HepG2 (cell line): ENCODE data around the gene POGK. TPM values are rescaled to one million over a fixed set of nuclear protein-coding genes. Genes with fewer than 3 reads are reported as not detected.

ENCODE experiments used
- BCL3 ChIP-seq: sonication (generic); formaldehyde crosslinking; IDR thresholded peaks from 2 replicates; pipeline ENCODE4 v1.5.1; 2020; ENCODE audit warnings: mild to moderate bottlenecking, missing genetic modification reagents, moderate library complexity
- HMGA1 ChIP-seq: sonication (generic); formaldehyde crosslinking; conservative IDR thresholded peaks from 2 replicates; pipeline ENCODE4 v1.4.0; 2020; ENCODE audit warnings: missing genetic modification reagents
- KLF11 ChIP-seq: IDR thresholded peaks from 2 replicates; pipeline ENCODE4 v1.6.1; 2016; ENCODE audit warnings: missing compliant biosample characterization
- KLF9 ChIP-seq: IDR thresholded peaks from 2 replicates; pipeline ENCODE4 v1.6.1; 2016; ENCODE audit warnings: low read depth
- KMT2A ChIP-seq: sonication (generic); formaldehyde crosslinking; IDR thresholded peaks from 2 replicates; pipeline ENCODE4 v1.4.0; 2020; ENCODE audit warnings: missing genetic modification reagents
- PHF21A ChIP-seq: sonication (generic); formaldehyde crosslinking; IDR thresholded peaks from 2 replicates; pipeline ENCODE4 v1.5.0; 2020; ENCODE audit warnings: mild to moderate bottlenecking, missing genetic modification reagents
- SPEN ChIP-seq: sonication (generic); formaldehyde crosslinking; IDR thresholded peaks from 2 replicates; pipeline ENCODE4 v1.5.1; 2020; ENCODE audit warnings: low read depth, mild to moderate bottlenecking, missing genetic modification reagents
- ZNF282 ChIP-seq: fragments of 450-650 bp; IDR thresholded peaks from 2 replicates; pipeline ENCODE4 v1.6.1; 2018; ENCODE audit not compliant: partially characterized antibody
- ZNF333 ChIP-seq: sonication (generic); formaldehyde crosslinking; IDR thresholded peaks from 2 replicates; pipeline ENCODE4 v1.4.0; 2020; ENCODE audit warnings: mild to moderate bottlenecking, missing genetic modification reagents, borderline replicate concordance
- ZNF543 ChIP-seq: sonication (generic); formaldehyde crosslinking; IDR thresholded peaks from 2 replicates; pipeline ENCODE4 v1.4.0; 2020; ENCODE audit warnings: mild to moderate bottlenecking, missing genetic modification reagents
- ZNF567 ChIP-seq: sonication (generic); formaldehyde crosslinking; IDR thresholded peaks from 2 replicates; pipeline ENCODE4 v1.8.1; 2023; ENCODE audit warnings: mild to moderate bottlenecking, missing genetic modification reagents, borderline replicate concordance
- ZNF607 ChIP-seq: sonication (generic); formaldehyde crosslinking; IDR thresholded peaks from 2 replicates; pipeline ENCODE4 v1.5.1; 2020; ENCODE audit warnings: missing genetic modification reagents, mild to moderate bottlenecking, borderline replicate concordance
- ZNF660 ChIP-seq: sonication (generic); formaldehyde crosslinking; IDR thresholded peaks from 2 replicates; pipeline ENCODE4 v1.5.1; 2020; ENCODE audit warnings: mild to moderate bottlenecking, low read depth, missing genetic modification reagents, borderline replicate concordance
- ZNF709 ChIP-seq: sonication (generic); formaldehyde crosslinking; IDR thresholded peaks from 2 replicates; pipeline ENCODE4 v1.5.0; 2020; ENCODE audit warnings: mild to moderate bottlenecking, missing genetic modification reagents
- polyA plus RNA-seq, 8 experiments: library from polyadenylated mRNA; depleted of rRNA in 3 of 8; stranded (reverse) in 7 of 8; unstranded in 1 of 8; fragments of >200 nt; fragmentation: Illumina TruSeq in 4 of 8; extraction: Trizol in 4 of 8; gene quantifications; 2 replicates each; pipeline versions ENCODE4 v1.2.1 to v1.2.3, GENCODE V29; 2011 to 2016; ENCODE audit warnings: low read depth in 4 of 8, missing spikeins in 1 of 8, mixed read lengths in 1 of 8; ENCODE audit not compliant: insufficient read depth in 1 of 8
- total RNA-seq, 5 experiments: library from RNA; depleted of rRNA; stranded (reverse); fragments of >200 nt; fragmentation: Illumina TruSeq; extraction: Trizol; gene quantifications; 2 replicates each; pipeline ENCODE4 v1.2.3, GENCODE V29; 2016; ENCODE audit warnings: low read depth in 1 of 5
- TF ChIP-seq, protein P1 (sequence below): sonication (generic); formaldehyde crosslinking; IDR thresholded peaks from 2 replicates; pipeline ENCODE4 v1.5.0; 2020; ENCODE audit warnings: mild to moderate bottlenecking, missing genetic modification reagents, borderline replicate concordance
- TF ChIP-seq, protein P2 (sequence below): sonication (generic); formaldehyde crosslinking; IDR thresholded peaks from 2 replicates; pipeline ENCODE4 v1.5.1; 2020; ENCODE audit warnings: mild to moderate bottlenecking, missing genetic modification reagents, moderate library complexity
- TF ChIP-seq, protein P3 (sequence below): sonication (generic); formaldehyde crosslinking; IDR thresholded peaks from 2 replicates; pipeline ENCODE4 v1.4.0; 2020; ENCODE audit warnings: missing genetic modification reagents, borderline replicate concordance

The POGK gene
- total and polyA plus RNA-seq, 2 of the 13 experiments (the other 11 are each of a cell fraction or from before 2014, with no cell fraction given): 4.8 to 16.2 TPM

GRCh38 chr1:166838766-166839599, at the start of gene POGK (continued):
- TF ChIP-seq, protein P1, sequence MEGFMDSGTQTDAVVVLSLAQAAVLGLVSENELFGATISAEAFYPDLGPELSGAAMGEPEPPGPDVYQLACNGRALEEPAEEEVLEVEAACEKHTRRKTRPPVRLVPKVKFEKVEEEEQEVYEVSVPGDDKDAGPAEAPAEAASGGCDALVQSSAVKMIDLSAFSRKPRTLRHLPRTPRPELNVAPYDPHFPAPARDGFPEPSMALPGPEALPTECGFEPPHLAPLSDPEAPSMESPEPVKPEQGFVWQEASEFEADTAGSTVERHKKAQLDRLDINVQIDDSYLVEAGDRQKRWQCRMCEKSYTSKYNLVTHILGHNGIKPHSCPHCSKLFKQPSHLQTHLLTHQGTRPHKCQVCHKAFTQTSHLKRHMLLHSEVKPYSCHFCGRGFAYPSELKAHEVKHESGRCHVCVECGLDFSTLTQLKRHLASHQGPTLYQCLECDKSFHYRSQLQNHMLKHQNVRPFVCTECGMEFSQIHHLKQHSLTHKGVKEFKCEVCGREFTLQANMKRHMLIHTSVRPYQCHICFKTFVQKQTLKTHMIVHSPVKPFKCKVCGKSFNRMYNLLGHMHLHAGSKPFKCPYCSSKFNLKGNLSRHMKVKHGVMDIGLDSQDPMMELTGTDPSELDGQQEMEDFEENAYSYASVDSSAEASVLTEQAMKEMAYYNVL (CRISPR knock-in tag): peak; percentile 38; the same call in 1 of the 2 replicates
- TF ChIP-seq, protein P2, sequence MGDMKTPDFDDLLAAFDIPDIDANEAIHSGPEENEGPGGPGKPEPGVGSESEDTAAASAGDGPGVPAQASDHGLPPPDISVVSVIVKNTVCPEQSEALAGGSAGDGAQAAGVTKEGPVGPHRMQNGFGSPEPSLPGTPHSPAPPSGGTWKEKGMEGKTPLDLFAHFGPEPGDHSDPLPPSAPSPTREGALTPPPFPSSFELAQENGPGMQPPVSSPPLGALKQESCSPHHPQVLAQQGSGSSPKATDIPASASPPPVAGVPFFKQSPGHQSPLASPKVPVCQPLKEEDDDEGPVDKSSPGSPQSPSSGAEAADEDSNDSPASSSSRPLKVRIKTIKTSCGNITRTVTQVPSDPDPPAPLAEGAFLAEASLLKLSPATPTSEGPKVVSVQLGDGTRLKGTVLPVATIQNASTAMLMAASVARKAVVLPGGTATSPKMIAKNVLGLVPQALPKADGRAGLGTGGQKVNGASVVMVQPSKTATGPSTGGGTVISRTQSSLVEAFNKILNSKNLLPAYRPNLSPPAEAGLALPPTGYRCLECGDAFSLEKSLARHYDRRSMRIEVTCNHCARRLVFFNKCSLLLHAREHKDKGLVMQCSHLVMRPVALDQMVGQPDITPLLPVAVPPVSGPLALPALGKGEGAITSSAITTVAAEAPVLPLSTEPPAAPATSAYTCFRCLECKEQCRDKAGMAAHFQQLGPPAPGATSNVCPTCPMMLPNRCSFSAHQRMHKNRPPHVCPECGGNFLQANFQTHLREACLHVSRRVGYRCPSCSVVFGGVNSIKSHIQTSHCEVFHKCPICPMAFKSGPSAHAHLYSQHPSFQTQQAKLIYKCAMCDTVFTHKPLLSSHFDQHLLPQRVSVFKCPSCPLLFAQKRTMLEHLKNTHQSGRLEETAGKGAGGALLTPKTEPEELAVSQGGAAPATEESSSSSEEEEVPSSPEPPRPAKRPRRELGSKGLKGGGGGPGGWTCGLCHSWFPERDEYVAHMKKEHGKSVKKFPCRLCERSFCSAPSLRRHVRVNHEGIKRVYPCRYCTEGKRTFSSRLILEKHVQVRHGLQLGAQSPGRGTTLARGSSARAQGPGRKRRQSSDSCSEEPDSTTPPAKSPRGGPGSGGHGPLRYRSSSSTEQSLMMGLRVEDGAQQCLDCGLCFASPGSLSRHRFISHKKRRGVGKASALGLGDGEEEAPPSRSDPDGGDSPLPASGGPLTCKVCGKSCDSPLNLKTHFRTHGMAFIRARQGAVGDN (CRISPR knock-in tag): peak; percentile 98
- no peak for TF ChIP-seq HMGA1 (CRISPR knock-in tag)
- TF ChIP-seq ZNF282: no peak
- TF ChIP-seq SPEN (CRISPR knock-in tag): peak; percentile 76; the same call in 1 of the 2 replicates
- TF ChIP-seq ZNF709: peak; percentile 95; the same call in 1 of the 2 replicates
- 0 out of 2 replicates have a peak, but pooled peaks have one; percentile 51 for TF ChIP-seq KLF11 (CRISPR knock-in tag)
- 0 out of 2 replicates have a peak, but pooled peaks have one; percentile 58 for TF ChIP-seq ZNF567 (CRISPR knock-in tag)
- no peak; the same call in 1 of the 2 replicates for TF ChIP-seq KMT2A (CRISPR knock-in tag)
- TF ChIP-seq PHF21A (CRISPR knock-in tag): peak; percentile 71; the same call in 1 of the 2 replicates
- TF ChIP-seq, protein P3, sequence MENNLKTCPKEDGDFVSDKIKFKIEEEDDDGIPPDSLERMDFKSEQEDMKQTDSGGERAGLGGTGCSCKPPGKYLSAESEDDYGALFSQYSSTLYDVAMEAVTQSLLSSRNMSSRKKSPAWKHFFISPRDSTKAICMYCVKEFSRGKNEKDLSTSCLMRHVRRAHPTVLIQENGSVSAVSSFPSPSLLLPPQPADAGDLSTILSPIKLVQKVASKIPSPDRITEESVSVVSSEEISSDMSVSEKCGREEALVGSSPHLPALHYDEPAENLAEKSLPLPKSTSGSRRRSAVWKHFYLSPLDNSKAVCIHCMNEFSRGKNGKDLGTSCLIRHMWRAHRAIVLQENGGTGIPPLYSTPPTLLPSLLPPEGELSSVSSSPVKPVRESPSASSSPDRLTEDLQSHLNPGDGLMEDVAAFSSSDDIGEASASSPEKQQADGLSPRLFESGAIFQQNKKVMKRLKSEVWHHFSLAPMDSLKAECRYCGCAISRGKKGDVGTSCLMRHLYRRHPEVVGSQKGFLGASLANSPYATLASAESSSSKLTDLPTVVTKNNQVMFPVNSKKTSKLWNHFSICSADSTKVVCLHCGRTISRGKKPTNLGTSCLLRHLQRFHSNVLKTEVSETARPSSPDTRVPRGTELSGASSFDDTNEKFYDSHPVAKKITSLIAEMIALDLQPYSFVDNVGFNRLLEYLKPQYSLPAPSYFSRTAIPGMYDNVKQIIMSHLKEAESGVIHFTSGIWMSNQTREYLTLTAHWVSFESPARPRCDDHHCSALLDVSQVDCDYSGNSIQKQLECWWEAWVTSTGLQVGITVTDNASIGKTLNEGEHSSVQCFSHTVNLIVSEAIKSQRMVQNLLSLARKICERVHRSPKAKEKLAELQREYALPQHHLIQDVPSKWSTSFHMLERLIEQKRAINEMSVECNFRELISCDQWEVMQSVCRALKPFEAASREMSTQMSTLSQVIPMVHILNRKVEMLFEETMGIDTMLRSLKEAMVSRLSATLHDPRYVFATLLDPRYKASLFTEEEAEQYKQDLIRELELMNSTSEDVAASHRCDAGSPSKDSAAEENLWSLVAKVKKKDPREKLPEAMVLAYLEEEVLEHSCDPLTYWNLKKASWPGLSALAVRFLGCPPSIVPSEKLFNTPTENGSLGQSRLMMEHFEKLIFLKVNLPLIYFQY: peak; percentile 85
- TF ChIP-seq ZNF660 (CRISPR knock-in tag): no peak
- TF ChIP-seq BCL3 (CRISPR knock-in tag): peak; percentile 95
- 0 out of 2 replicates have a peak, but pooled peaks have one; percentile 46 for TF ChIP-seq KLF9 (CRISPR knock-in tag)
- peak; percentile 32; the same call in 1 of the 2 replicates for TF ChIP-seq ZNF543 (CRISPR knock-in tag)
- TF ChIP-seq ZNF333 (CRISPR knock-in tag): 0 out of 2 replicates have a peak, but pooled peaks have one; percentile 73
- TF ChIP-seq ZNF607 (CRISPR knock-in tag): peak; percentile 79
